Measurements from ENCODE around the gene GPN3.
"Not testable (repeated sequence)": the region's sequence is repeated elsewhere in the genome, so short reads cannot be mapped to it uniquely, and the experiment has no call there.

The GPN3 gene

DNA sequence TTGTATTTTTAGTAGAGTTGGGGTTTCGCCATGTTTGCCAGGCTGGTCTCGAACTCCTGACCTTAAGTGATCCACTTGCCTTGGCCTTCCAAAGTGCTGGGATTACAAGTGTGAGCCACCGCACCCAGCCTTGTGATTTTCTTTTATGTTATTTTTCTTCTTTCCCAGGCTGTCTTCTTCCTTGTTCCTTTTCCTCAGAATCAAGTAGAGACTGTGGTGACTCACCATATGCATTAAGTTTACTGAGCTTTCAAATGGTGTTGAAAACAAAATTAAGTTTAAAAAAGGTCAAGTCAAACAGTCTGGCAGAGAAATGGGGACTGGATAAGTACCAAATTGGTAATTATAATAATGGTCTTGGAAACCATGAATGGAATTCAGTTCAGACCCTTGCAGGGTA, 23.6 kb downstream of the GPN3 start:
- no peak for DNase-seq (ENCODE audit: low read depth in 2 of 2)

DNA sequence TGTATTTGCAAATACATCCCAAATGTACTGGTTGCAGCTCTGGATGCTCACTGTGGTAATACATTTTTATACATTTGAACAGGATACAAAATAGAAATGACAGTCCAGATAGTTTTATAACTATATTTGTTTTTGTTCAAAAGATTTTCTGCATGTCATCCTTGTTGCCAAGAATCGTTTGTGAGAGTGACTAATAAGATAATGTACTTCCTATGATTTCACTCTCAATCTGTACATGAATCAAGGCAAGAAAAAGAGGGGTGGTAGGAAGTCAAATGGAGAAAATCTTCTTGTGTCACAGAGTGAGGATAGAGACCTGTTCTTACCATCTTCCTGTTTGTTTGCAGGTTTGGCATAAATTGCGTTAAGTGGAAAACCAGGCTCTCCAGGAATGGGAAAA, 31.8 kb downstream of the GPN3 start:
- DNase-seq (ENCODE audit: low read depth in 2 of 2), result no peak

- DNase-seq (ENCODE audit: low read depth in 2 of 2), result no peak
These were observed 36.0 kb downstream of the GPN3 start for GRCh38 chr12:110431957-110432587.

DNA sequence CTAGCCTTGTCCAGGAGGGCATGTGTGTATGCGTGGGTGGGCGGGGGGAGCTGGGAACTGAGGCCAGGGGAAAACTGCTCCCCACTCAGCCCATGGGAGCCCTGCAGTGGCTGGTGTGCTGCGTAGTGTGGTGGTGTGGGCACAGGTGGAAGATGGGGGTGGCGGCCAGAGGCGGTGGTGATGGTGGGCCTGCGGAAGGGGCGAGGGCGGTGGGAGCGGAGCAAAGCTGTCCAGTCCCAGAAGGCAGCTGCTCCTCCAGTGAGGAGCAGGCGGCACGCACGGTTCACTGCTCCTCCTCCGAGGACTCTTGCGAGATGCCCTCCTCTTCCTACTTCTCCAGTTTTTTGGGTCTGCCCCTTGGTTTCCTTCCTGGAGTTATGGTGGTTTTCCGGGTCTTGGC, 38.4 kb downstream of the GPN3 start:
- not testable (repeated sequence) for DNase-seq (ENCODE audit: low read depth in 2 of 2)

DNA sequence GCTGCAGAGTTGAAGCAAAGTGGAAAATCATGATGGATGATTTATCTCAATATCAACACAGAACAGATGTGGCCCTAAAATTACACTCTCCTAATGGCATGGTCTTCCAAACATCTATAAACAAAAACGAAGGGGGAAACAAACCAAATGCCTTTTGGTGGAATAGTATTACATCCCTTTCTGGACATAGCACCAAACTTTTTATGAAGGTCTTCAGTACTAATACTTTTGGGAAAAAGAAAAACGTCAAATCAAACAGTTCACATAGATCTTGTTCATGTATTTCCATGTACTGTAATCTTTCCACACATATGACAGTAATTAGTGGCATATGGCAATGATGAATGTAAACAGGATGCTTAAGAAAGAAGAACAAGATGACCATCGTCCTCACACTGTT, 41.7 kb downstream of the GPN3 start:
- DNase-seq (ENCODE audit: low read depth in 2 of 2), result no peak

DNA sequence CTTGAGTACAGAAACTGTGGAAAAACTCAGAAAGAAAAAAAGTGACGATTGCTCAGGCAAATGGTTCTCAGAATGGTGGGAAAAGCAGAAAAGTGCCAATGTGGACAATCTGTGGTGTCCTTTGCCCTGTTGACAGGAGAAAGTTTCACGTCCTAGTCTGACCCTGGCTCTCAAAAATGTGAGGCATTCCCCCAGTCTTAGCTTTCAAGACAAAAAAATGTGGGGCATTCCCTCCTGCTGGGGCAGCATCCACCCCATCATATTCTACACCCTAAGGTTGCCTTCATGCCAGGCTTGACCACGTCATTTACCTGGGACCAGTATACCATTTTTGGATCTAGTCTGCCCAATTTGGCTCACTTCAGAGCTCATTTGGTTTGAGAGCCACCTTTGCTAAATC, 43.8 kb downstream of the GPN3 start:
- DNase-seq (ENCODE audit: low read depth in 2 of 2), result no peak

- no peak for DNase-seq (ENCODE audit: low read depth in 2 of 2)
These were observed 46.4 kb downstream of the GPN3 start for GRCh38 chr12:110421701-110422100.

DNA sequence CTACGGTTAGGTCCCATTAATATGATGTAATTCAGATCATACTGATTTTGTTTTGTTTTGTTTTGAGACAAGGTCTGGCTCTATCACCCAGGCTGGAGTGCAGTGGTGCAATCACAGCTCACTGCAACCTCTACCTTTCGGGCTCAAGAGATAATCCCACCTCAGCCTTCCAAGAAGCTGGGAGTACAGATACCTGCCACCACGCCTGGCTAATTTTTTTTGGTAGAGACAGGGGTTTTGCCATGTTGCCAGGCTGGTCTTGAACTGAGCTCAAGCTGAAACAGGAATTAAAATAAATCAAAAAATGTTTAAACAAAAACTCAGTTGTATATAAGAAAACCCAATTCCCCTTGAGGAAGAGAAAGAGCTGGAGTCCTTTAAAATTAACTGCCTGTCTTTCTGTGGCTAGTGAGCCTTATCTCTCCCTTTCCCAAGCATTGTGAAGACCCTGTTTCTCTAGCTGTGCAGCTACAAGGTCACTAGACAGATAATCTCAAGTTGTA, 46.8 kb downstream of the GPN3 start:
- no peak for DNase-seq (ENCODE audit: low read depth in 2 of 2)

DNA sequence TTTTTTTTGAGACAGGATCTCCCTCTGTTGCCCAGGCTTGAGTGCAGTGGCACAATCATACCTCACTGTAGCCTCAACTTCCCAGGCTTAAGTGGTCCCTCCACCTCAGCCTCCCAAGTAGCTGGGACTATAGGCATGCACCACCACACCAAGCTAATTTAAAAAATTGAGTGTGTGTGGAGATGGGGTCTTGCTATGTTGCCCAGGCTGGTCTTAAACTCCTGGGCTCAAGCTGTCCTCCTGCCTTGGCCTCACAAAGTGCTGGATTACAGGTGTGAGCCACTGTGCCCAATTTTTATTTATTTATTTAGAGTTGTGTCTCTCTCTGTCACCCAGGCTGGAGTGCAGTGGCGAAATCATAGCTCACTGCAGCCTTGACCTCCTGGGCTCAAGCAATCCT, 47.4 kb downstream of the GPN3 start:
- DNase-seq (ENCODE audit: low read depth in 2 of 2), result not testable (repeated sequence)

- DNase-seq (ENCODE audit: low read depth in 2 of 2), result not testable (repeated sequence)
These were observed 50.9 kb downstream of the GPN3 start for GRCh38 chr12:110417113-110417512.

DNA sequence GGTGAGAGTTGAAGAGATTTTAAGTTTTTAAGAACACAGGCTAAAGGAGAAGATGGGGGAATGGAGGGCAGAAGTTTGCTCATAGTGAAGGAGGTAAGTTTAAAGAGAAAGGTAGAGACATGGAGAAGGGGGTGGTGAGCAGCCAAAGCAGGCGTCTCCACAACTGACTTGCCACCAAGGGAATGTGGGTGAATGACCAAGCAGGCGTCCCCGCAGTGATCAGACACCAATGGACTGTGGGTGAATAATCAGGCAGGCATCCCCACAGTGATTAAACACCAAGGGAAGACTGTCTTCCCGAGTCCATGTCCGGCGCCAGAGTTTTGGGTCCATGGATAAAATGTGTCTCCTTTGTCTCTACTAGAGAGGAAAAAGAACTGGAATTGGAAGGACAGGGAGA, 58.0 kb downstream of the GPN3 start:
- DNase-seq (ENCODE audit: low read depth in 2 of 2), result not testable (repeated sequence)

- not testable (repeated sequence) for DNase-seq (ENCODE audit: low read depth in 2 of 2)
These were observed 62.9 kb downstream of the GPN3 start for GRCh38 chr12:110405126-110405662.

- DNase-seq (ENCODE audit: low read depth in 2 of 2), result peak; percentile 72 to 74
These were observed 63.9 kb downstream of the GPN3 start for GRCh38 chr12:110403976-110404682.

DNA sequence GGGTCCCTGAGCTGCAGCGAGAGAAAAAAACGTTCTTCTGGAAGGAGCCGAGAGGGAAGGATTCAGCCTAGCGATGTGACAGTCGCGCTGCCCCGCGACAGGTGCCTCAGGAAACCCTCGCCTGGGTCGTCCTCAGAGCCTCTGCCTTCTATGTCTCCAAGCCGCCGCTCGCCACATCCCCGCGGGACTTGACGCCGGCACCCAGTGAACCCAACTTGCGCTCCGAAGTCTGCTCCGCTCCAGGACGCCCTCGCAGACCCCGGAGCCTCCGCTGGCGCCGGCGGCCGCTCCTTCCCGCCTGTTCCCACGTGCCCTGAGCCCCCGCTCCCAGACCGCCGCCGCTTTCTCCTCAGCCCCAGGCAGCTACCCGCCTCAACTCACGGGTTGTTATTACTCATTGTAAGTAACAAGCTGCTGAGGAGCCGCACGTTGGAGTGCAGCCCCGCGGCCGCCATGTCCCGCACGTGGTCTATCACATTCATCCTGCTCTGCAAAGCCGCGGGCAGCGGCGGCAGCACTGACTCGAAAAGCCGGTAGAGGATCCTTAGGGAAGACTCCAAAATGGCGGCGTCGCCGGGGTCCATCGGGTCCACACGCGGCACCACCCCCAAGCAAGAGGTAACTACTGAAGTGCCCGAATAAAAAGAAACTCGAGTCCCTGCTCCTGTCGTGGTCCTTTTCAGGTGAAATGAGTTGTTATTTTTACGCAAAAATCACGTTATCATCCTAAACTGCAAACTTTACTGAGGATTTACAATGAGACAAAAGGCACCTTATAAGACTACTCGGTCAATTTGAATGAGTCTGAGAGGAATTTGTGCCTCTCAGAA, 64.7 kb downstream of the GPN3 start, which contains the start of gene ANAPC7:
Gene ANAPC7, minus strand, starts transcription at position 563 of the 830 bp plus-strand sequence. Its CDS starts 81 bp downstream, at position 482.
- DNase-seq (ENCODE audit: low read depth in 2 of 2), result peak; percentile 76 to 78

Measured in stimulated activated CD4-positive, alpha-beta T cell treated with anti-CD3 and anti-CD28 coated beads, Interleukin-1b, Interleukin-23, amount 100 ng/mL, for 4 hours (primary cell).